Activated CD4-positive, alpha-beta T cell treated with anti-CD3 and anti-CD28 coated beads, Interleukin-2, amount 50 U/mL, for 24 hours (primary cell): ENCODE data around the gene MFSD11.
"Not testable (repeated sequence)": the region's sequence is repeated elsewhere in the genome, so short reads cannot be mapped to it uniquely, and the experiment has no call there.

ENCODE experiments used
- DNase-seq, 2 donors: peaks; one replicate each; pipeline ENCODE4 v3.0.0-alpha.2; 2020; ENCODE audit warnings: low read depth in 1 of 2, low spot score in 1 of 2

Gene MFSD11

DNA sequence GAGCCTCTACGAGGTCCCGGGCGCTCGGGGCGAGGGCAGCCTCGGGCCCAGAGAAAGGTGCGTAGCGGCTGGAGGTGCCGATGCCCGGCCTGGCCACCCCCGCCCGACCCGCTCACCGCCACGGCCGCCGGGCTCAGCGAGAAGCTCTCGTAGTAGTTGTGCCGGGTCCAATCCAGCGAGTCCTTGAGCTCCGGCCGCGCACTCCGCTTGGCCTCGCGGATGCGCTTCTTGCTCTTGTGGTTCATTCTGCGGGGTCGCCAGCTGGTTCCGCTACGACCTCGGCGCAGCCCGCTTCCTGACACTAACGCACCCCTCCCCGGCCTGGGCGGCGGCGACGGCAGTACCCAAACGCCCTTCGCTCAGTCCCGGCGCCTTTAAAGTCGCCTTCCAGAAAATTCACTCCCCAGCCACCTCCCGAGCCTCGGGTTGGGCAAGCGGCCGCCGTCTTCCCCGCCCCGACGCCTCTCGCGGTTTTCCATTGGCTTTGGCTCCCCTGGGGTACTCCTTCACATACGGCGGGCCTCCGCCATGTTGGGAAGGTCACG, 11.6 kb upstream of the MFSD11 start, which contains the start of gene JMJD6:
Gene JMJD6 (minus strand): TSS at position 376 of the 545 bp plus-strand sequence. CDS start 131 bp downstream, at position 245.
- peak; percentile 86 to 93 for DNase-seq

DNA sequence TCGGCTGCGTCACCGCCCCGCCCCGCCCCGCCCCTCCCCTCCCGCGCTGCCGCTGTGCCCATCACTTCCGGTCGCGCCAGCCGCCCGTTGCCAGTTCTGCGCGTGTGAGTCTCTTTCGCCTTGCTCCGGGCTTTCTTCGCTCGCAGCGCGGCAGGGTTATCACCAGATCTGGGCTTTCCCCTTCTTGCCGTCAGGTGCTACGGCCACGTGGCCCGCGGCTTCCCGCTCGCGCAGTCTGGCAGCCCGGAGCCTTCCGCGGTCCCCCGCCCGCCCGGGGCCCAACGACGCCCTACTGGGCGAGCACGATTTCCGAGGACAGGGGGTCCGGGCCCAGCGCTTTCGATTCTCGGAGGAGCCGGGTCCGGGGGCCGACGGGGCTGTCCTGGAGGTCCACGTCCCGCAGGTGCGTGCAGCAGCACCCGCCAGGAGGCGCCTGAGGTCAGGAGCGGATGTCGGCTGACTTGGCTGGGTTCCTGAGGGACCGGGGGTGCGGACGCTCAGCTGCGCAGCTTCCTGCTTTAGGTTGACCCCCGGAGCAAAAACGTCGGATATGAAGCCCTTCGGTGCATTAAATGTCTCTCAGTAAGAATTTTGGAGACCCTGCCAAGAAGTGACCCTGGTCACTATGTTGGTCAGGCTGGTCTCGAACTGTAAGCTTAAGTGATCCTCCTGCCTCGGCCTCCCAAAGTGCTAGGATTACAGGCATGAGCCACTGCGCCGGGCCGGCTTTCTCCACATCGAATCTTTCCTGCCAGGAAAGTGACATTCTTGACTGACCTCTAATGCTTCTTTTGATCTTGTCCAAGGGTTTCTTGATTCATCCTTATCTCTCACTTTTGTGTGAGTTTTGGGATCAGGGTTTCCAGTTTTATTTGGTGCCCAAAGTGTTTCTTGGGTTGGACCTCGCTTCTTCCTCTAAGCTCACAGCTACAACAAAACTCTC, 10.9 kb upstream of the MFSD11 start, which contains the start of gene METTL23:
Gene METTL23 (plus strand): TSS at position 64 of the 943 bp plus-strand sequence. CDS start 2,872 bp downstream, outside the sequence.
- DNase-seq, result peak in 1 of 2 donors; percentile 65

DNA sequence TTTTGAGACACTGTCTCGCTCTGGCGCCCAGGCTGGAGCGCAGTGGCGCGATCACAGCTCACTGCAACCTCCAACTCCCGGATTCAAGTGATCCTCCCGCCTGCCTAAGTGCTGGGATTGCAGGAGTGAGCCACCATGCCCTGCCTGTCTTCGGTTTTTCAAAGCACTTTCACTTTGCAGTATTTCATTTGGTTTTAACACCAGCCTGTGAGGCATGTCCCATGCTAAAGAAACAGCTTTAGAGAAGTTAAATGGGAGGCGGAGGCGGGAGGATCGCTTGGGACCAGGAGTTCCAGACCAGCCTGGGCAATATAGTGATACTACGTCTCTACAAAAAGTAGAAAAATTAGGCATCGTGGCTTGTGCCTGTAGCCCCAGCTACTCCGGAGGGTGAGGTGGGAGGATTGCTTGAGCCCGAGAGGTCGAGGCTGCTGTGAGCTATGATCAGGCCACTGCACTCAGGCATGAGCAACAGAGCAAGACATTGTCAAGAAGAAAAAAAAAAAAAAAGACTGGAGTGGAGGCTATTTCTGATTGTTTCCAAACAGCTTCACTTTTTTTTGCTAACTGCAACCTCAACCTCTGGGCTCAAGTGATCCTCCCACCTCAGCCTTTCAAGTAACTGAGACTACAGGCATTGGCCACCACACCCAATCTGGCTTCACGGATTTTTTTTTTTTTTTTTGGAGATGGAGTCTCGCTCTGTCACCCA, 10.0 kb upstream of the MFSD11 start:
- DNase-seq, result no peak

DNA sequence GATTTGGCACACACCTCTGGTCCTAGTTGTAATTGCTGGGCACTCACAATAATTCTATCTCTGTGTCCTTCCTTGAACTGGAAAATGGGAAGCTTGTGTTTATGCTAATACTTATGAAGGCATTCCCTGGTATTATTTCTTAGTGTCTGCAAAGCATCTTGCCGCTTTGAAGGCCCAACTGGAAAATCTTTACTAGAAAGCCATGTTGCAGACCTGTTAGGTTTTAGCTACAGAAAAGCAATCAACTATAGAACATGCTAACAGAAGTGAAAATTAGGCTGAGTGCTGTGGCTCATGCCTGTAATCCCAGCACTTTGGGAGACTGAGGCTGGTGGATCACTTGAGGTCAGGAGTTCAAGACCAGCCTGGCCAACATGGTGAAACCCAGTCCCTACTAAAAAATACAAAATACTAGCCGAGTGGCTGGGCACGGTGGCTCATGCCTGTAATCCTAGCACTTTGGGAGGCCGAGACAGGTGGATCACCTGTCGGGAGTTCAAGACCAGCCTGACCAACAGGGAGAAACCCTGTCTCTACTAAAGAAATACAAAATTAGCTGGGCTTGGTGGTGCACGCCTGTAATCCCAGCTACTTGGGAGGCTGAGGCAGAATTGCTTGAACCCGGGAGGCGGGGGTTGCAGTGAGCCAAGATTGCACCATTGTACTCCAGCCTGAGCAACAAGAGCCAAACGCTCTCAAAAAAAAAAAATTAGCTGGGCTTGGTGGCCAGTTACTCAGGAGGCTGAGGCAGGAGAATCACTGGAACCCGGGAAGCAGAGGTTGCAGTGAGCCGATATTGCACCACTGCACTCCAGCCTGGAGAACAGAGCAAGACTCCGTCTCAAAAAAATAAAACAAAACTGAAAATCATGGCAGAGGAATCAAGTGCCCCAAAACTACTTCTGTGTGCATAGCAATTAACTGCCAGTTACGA, 5.9 kb upstream of the MFSD11 start:
- DNase-seq, result not testable (repeated sequence)

DNA sequence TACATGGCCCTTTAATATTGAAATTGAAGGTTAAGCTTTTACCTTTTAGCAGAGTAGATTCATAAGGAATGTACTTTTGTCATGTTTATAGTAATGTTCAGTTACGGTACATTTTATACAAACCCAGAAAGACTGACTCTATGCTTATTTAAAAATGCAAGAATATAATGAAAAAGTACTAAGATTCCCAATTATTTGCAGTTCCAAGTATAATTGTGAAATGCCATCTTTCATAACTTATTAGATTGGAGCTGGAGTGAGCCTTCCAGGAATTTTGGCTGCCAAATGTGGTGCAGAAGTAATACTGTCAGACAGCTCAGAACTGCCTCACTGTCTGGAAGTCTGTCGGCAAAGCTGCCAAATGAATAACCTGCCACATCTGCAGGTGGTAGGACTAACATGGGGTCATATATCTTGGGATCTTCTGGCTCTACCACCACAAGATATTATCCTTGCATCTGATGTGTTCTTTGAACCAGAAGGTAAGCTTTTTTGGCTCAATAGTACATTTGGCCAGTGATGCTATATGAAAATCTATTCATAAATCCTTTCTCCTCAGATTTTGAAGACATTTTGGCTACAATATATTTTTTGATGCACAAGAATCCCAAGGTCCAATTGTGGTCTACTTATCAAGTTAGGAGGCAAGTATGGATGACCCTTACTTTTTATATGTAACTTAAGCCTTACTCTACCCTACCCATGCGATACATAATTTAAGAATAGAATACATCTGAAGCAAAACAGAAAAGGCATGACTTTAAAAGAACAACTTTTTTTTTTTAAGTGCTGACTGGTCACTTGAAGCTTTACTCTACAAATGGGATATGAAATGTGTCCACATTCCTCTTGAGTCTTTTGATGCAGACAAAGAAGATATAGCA, 4.9 kb upstream of the MFSD11 start:
- no peak for DNase-seq

DNA sequence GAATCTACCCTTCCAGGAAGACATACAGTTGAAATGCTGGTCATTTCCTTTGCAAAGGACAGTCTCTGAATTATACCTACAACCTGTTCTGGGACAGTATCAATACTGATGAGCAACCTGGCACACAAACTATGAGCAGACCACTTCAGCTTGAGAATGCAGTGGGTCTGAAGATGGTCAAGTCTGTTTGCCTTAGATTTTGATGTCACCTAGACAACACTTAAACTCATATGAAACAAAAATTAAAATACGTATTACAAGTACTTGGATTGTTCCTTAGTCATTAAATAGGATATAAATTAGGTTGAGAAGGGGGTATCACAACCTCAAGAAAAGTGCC, 4.3 kb upstream of the MFSD11 start:
- DNase-seq, result no peak

DNA sequence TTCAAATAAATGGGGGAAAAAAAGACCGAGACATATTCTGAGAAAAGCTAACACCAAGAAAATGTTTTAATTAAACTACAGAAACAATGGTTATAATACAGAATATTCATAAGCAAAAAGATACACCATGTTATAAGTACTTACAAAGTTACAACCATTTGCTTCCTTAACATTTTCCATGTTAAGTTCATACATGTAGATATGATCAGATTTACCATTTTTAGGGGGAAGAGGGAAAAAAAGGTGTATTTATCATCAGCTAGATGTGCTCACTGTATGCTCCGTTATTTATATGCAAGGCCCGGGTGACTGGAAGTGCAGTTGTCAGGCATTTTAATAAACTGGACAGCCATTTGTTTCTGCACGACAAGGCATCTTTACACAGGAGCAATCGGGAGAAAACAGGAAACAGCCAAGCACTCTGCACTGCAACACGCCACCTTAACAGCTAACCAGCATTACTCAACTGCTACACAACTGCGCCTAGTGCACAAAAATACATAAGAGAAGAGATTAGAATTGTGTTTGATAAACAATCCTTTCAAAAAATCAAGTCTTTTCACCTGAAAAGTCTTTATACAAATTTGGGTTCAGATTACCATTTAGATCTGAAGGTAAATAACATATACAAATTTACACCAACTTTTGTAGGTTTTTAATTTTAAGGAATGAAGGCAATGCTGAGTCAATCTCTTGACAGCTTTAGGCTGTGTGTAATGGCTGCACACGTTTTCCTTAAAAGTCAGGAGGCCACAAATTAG, 3.7 kb upstream of the MFSD11 start:
- DNase-seq, result no peak

DNA sequence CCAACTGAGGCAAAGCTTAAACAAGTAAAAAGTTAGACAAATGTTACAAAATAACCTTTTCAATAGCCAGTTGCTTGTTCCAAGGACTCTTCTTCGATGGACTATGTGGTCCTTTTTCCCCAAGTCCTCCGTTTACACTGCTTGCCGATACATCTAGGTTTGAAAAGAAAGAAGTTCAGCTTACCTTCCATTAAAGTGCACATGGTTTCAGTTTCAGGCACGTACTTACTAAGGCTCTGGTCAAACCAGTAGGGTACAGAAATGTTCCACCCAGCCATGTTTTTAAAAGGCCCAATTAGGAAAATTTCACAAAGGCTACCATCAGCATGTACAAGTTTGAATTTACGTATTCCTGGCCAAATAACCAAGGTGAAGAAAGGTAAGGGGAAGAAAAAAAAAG, 2.9 kb upstream of the MFSD11 start:
- no peak for DNase-seq

DNA sequence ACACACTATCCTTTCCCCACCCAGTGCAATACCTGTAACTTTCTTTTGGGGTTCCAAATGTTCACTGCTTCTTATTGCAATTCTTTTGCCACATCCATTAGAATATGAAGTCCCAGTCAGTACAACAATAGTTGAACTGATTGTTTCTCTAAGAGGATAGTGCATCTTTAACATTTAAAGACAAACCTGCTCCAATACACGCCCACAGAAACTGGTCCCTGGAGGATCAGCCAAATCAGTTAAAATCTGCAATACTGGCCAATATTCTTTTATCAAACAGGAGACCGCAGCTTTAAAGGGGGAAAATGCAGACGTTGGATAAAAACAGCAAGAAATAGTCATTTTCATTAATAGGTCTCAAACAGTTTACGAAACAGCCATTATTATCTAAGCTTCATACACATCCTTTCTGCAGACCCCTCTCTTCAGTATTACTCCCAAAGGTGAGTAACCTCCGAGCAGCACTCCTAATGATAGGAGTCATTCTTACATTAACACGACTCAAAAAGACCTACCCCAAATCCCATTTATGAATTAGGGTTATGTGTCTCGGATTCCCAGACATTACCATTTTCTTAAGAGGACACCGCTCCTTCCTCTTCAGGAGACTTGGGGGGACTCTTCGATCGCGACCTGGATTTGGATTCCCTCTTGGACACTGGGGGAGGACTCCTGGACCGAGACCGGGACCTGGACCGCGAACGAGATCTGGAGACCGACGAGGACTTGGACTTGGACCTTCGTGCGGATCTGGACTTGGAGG, 2.2 kb upstream of the MFSD11 start:
- no peak for DNase-seq

DNA sequence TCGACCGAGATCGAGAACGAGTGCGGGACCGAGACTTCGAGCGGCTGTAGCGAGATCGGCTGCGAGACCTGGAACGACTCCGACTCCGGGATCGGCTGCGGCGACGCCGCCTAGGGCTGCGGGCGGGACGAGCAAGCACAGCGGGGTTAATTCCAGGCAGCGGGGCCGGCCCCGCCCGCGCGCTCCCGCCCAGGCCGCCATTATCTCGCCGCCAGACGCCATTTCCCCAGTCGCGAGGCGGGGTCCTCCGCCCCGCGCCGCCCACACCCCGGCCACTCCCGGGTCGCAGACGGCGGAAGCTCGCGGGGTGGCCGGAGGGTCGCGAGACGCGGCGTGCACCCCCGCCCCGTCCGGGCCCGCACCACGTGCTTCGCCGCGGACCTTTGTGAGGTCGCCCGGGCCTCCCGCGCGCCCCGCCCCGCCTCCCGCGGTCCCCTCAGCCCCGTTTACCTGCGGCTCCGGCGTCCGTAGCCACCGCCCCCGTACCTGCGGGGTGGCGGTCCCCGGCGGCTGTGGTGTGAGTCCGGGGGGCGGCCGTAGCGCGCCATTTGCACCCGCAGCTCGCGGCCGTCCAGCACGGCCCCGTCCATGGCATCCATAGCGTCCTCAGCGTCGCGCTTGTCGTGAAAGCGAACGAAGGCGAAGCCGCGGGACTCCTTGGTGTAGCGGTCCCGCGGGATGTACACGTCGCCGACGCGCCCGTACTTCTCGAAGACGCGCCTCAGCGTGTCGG, 1.4 kb upstream of the MFSD11 start:
- DNase-seq, result peak; percentile 37 to 46

DNA sequence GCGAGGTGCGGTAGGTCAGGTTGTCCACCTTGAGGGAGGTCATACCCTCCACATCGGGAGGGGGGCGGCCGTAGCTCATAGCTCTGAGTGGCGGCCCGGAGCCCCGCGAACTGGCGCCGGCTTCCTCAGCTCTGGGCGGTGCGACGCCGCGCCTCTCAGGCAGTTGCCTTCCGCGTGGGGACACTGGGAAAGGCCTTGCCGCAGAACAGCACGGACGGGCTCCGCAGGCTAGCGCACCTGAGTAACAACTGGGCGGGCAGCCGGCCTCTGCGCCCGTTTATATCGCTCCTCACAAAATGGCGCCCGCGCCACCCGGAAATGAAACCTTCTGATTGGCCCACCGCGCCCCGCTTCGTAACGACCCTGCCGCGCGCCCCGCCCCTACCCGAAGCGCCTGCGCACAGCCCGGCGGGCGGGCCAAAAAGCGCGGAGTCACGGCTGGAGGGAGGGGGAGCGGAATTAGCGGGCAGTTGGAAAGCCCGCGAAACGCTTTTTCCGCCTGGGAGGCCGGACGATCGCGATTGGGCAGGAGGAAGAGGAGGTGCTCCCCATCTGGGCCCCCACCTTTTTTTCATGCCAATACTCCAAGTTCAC, 740 bp upstream of the MFSD11 start, which contains the start of gene SRSF2:
Gene SRSF2 (minus strand): TSS at position 250 of the 594 bp plus-strand sequence. CDS start 171 bp downstream, at position 79.
- peak; percentile 97 for DNase-seq

DNA sequence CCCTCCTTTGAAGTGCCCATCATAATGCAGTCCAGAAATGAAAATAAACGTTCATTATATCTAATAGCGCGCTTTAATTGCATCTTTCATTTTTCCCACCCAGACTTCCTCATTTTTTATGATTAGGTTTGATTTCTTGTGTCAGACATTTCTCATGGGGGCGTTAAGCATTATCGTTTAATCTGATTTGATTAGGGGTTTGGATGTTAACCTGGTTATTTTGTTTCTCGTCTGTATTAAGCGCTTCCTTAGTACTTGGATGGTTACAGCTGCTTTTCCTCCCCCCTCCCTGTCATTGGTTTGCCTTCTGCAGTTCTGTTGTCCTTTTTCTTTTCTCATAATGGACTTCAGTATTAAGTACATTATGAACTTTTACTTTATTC, 540 bp downstream of the MFSD11 start:
- no peak for DNase-seq

DNA sequence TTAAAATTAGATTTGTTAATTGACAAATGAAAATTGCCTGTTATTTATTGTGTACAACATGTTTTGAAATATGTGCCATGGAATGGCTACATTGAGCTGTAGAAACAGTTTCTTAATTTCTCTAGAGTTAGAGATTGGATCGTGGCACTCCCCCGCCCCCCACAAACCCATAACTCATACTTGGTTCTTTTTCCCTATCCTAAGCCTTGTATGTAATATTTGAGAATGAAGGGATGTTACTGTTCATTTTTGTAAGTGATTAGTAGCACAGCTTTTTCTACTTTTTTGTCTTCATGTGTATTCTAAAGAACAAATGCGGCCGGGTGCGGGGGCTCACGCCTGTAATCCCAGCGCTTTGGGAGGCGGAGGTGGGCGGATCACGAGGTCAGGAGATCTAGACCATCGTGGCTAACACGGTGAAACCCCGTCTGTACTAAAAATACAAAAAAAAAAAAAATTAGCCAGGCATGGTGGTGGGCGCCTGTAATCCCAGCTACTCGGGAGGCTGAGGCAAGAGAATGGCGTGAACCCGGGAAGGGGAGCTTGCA, 1.7 kb downstream of the MFSD11 start:
- not testable (repeated sequence) for DNase-seq

DNA sequence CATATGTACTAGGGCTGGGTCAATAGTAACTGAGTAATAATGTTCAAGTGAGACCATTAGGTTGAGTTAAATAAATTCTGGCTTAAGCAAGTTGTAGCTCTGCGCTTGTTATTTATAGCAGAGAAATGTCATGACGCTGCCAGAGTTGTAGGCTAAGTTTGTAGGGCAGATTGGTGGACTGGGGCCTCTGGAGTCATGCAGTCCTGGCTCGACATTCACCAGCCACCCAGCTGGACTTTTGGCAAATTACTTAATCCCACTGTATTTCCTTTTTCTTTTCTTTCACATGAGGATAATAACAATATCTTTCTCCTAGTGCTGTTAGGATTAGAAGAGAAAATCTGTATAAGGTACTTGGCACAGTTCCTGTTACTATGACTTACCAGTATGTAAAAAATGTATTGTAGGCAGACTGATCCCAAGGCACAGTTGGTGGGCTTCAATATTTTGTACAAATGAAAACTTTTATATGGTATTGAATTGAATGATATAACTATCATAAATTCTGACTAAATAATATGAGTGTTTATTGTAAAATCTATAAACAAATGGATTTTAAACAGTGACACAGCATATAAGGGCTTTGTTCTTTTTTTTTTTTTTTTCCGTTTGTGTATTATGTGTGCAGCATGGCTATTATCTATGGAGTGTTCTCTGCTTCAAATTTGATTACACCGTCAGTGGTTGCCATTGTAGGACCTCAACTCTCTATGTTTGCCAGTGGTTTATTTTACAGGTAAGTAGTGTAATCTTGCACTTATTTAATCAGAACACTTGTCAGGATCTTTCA, 2.6 kb downstream of the MFSD11 start:
- DNase-seq, result no peak

DNA sequence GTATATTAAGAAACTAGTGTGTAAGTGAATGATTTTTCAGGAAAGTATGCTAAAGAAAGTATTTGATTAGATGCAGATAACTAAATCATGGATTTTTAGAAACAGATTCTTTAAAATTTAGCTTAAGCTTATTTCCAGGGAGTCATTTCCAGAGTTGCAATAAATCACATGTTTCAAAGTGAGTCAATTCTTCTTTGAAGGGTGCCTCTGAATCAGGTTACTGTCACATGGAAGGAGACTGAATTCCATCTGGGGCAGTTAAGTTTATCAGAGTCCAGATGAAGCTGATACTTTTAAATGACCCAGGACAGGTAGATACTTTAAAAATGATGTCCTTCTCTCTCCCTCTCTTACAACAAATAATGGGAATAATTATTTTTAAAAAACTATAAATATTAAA, 5.0 kb downstream of the MFSD11 start:
- DNase-seq, result no peak

DNA sequence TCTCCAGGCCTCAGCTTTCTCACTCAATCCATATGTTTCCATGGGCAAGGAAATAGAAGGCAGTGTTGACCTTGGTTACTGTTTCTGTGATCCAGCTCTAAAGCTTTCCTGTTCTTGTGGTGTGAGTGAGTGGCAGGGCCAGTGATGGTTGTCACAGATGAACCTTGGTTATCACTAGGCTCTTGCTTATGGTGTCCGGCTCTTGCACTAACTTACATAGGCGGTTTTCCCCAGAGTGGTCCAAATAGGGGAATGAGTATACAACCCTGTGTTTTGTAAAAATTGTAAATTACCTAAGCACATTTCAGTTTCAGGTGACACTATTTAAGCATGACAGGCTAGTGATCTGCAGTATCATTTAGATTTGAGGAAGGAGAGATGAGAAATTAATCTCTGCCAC, 6.8 kb downstream of the MFSD11 start:
- no peak for DNase-seq
